ENCODE data around the gene HYI. TPM values are rescaled to one million over a fixed set of nuclear protein-coding genes. Genes with fewer than 3 reads are reported as not detected.
"Not testable (repeated sequence)": the region's sequence is repeated elsewhere in the genome, so short reads cannot be mapped to it uniquely, and the experiment has no call there.

The HYI gene
- total RNA-seq, 3 donors from 2014 or later: 41.8 to 85.0 (median 79.3) TPM

DNA sequence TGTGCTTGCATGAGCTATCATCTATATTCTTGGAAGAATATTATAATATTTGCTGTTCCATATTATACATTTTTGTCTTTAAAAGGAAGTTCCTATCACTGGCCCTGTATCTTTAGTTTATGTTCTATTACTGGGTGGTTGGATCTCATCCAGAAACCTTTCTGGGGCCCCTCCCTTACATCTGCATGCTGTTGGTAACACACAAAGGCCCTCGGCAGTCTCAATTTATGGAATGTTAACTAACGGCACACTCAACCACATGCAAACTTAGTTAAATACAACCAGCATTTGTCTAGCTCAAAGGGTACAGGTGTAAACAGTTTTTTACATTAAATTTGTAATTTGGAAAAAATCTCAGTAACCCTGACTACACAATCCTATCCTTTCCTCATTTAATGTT lies 9.7 kb upstream of the HYI start:
- no peak overlapping the region for H3K4me3 ChIP-seq
- TF ChIP-seq, protein P1, sequence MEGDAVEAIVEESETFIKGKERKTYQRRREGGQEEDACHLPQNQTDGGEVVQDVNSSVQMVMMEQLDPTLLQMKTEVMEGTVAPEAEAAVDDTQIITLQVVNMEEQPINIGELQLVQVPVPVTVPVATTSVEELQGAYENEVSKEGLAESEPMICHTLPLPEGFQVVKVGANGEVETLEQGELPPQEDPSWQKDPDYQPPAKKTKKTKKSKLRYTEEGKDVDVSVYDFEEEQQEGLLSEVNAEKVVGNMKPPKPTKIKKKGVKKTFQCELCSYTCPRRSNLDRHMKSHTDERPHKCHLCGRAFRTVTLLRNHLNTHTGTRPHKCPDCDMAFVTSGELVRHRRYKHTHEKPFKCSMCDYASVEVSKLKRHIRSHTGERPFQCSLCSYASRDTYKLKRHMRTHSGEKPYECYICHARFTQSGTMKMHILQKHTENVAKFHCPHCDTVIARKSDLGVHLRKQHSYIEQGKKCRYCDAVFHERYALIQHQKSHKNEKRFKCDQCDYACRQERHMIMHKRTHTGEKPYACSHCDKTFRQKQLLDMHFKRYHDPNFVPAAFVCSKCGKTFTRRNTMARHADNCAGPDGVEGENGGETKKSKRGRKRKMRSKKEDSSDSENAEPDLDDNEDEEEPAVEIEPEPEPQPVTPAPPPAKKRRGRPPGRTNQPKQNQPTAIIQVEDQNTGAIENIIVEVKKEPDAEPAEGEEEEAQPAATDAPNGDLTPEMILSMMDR (IDR thresholded peaks at IDR 0.05): no peak
- DNase-seq (no peak), ATAC-seq (peak; percentile 60)
- H3K9me3 ChIP-seq: no peaks in the 10 kb centered on the region
- no peaks in the 10 kb centered on the region for H3K4me1 ChIP-seq (ENCODE audit: low read depth)
- intact Hi-C loops (cut with DNase I, micrococcal nuclease): no loop called here
- H3K36me3 ChIP-seq (ENCODE audit: low read depth): no peaks in the 10 kb centered on the region

DNA sequence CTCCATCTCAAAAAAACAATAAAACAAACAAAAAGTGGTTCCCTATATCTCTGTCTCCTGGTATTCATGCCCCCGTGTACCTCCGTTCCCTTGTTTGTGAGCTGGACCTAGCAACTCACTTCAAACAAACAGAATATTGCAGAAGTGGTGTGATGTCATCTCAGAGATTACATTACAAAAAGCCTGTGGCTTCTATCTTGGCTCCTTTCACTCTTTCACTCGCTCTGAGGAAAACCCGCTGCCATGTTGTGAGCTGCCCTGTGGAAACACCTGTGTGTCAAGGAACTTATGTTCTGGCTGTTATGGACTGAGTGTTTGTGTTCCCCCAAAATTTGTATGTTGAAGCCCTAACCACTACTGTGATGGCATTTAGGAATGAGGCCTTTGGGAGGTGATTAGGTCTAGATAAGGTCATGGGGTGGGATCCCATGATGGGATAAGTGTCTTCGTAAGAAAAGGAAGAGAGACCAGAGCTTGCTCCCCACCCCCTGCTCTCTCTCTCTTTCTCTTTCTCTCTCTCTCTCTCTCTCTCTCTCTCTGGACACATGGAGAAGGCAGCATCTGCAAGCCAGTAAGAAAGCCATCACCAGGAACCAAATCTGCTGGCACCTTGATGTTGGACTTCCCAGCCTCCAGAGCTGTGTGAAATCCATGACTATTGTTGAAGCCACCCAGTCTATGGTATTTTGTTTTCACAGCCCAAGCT lies 7.4 kb upstream of the HYI start:
- Histone ChIP-seq H3K4me1 (ENCODE audit: low read depth) (no peaks in the 10 kb centered on the region), H3K9me3 (no peaks in the 10 kb centered on the region), H3K36me3 (ENCODE audit: low read depth) (no peaks in the 10 kb centered on the region), H3K4me3 (no peak overlapping the region)
- ATAC-seq (no peak), DNase-seq (no peak)
- intact Hi-C loops (cut with DNase I, micrococcal nuclease): no loop called here
- TF ChIP-seq, protein P1 (IDR thresholded peaks at IDR 0.05): no peak

DNA sequence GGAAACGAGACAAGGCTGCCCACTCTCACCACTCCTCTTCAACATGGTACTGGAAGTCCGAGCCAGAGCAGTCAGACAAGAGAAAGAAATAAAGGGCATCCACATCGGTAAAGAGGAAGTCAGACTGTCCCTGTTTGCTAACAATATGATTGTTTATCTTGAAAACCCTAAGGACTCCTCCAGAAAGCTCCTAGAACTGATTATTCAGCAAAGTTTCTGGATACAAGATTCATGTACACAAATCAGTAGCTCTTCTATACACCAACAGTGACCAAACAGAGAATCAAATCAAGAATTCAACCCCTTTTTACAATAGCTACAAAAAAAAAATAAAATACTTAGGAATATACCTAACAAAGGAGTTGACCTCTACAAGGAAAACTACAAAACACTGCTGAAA lies 4.6 kb upstream of the HYI start:
- H3K4me1 ChIP-seq (ENCODE audit: low read depth); ATAC-seq; intact Hi-C loops (cut with DNase I, micrococcal nuclease); H3K36me3 ChIP-seq (ENCODE audit: low read depth); H3K4me3 ChIP-seq; H3K9me3 ChIP-seq; DNase-seq: not testable (repeated sequence)

DNA sequence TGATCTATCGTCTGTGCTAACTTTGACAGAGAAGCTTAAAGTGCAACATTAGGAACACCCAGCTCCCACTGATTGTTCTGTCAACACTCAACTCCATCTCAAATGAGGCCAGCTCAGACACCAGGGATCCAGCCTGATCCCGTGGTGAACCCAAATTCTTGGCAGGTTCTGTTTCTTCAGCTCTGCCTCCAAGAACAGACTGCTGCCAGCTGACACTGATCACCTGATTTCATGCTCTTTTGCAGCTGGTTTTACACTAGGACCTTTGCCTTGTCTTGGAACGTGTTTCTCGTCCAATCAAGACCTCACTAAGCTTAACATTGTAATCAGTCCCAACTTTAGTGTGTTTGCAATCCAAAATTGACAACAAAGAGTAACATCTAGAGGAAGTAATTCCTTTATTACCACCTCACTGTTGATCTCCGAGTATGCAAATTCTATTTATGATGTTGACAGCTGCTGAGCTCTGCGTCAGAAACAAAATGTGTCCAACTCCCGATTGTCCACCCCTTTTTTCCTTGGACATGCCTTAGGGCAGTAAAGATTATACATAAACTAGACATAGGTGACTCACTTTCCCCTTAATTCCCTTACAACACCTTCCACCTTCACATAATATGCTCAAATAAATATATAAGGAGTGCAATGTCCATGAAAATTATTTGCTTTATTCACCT lies 1.6 kb upstream of the HYI start:
- TF ChIP-seq, protein P1 (IDR thresholded peaks at IDR 0.05): no peak
- peak; percentile 68 for ATAC-seq
- Histone ChIP-seq H3K4me1 (ENCODE audit: low read depth) (peaks cover 4% of the 10 kb centered on the region), H3K9me3 (no peaks in the 10 kb centered on the region), H3K4me3 (no peak overlapping the region), H3K36me3 (ENCODE audit: low read depth) (no peaks in the 10 kb centered on the region)
- intact Hi-C loops (cut with DNase I, micrococcal nuclease): no loop called here
- peak in 1 of 3 donors; percentile 73 for DNase-seq

DNA sequence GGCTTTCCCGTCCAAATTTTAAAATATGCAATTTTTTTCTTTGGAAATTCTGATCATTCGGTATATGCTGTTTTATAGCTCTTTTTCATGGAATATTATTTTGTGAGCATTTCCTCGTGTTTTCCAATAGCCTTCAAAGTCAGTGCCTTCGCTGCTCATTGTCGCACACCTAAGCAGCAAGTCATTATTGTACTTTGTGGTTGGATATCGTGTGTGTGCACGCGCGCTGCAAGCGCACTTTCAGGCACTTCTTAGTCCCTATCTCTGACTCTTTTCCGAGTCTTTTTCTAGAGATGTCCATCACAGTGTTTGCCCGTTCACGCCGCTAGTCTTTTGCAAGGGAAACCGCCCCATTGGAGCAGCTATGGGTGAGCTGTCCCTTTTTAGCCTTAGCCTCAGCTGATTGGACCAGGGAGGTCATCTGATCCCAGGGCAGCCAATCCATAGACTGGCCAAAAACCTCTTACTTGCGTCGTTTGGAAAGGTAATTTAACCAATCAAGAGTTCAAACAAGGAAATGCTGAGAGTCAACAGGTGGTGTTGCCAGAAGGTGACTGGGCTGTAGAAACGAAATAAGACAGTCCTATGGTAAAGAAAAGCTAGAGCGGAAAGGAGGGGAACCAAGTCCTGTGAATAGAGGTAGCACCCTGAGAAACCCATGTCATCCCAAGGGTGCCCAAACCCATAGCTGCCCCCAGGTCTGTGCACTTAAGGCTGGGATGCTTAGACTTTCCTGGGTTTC lies 710 bp upstream of the HYI start:
- Histone ChIP-seq H3K4me1 (ENCODE audit: low read depth) (peaks cover 4% of the 10 kb centered on the region), H3K9me3 (no peaks in the 10 kb centered on the region), H3K36me3 (ENCODE audit: low read depth) (no peaks in the 10 kb centered on the region), H3K4me3 (no peak overlapping the region)
- TF ChIP-seq, protein P1 (IDR thresholded peaks at IDR 0.05): no peak
- intact Hi-C loops (cut with DNase I, micrococcal nuclease): no loop called here
- DNase-seq (peak; percentile 74 to 89 (median 78)), ATAC-seq (peak; percentile 77)

All from mucosa of descending colon (tissue), 3 donors.